Gastrocnemius medialis (tissue), 4 donors: ENCODE data around the gene GNAO1. TPM values are rescaled to one million over a fixed set of nuclear protein-coding genes. Genes with fewer than 3 reads are reported as not detected.

Experiments used
- ATAC-seq, 2 donors: fragments of 150-250 bp; one replicate each; pipeline ENCODE4 v1.9.1; 2016
- DNase-seq, 2 donors: peaks; one replicate each; pipeline ENCODE4 v3.0.0-alpha.2; 2019
- H3K27ac ChIP-seq, 4 donors: fragments of 200-600 bp; sonication (generic); 1 replicate in 1 of 4; 2 replicates in 3 of 4; pipeline ENCODE4 v1.5.1; 2016 to 2018; ENCODE audit warnings: mild to moderate bottlenecking in 2 of 4, moderate library complexity in 1 of 4
- H3K27me3 ChIP-seq, 3 donors: fragments of 200-600 bp; sonication (generic) in 2 of 3; 1 replicate in 1 of 3; 2 replicates in 2 of 3; pipeline versions ENCODE4 v1.5.1 to v1.6.0; 2016 to 2019; ENCODE audit warnings: mild to moderate bottlenecking in 1 of 3, moderate library complexity in 1 of 3
- H3K36me3 ChIP-seq, 2 donors: fragments of 200-600 bp; sonication (generic) in 1 of 2; one replicate each; pipeline ENCODE4 v1.5.1; 2017 to 2018
- H3K4me1 ChIP-seq, 2 donors: fragments of 200-600 bp; sonication (generic) in 1 of 2; one replicate each; pipeline ENCODE4 v1.5.1; 2016 to 2017; ENCODE audit warnings: mild to moderate bottlenecking in 2 of 2
- H3K4me3 ChIP-seq, 4 donors: fragments of 200-600 bp; sonication (generic) in 3 of 4; 1 replicate in 1 of 4; 2 replicates in 3 of 4; pipeline ENCODE4 v1.5.1; 2016 to 2019; ENCODE audit warnings: mild to moderate bottlenecking in 2 of 4
- H3K9me3 ChIP-seq, 3 donors: fragments of 200-600 bp; sonication (generic) in 2 of 3; 1 replicate in 1 of 3; 2 replicates in 2 of 3; pipeline ENCODE4 v1.5.1; 2016 to 2019
- CTCF ChIP-seq, 5 experiments: fragments of 450-650 bp in 3 of 5; fragments of 200-600 bp in 2 of 5; sonication (generic) in 2 of 5; IDR thresholded peaks in 4 of 5; conservative IDR thresholded peaks in 1 of 5; 1 replicate in 4 of 5; 2 replicates in 1 of 5; pipeline ENCODE4 v1.5.1; 2016 to 2019; ENCODE audit warnings: antibody characterized with exemption in 5 of 5, mild to moderate bottlenecking in 3 of 5, moderate library complexity in 3 of 5
- POLR2A ChIP-seq, 2 donors: fragments of 450-650 bp; IDR thresholded peaks; one replicate each; pipeline ENCODE4 v1.6.1; 2017; ENCODE audit warnings: antibody characterized with exemption in 2 of 2, mild to moderate bottlenecking in 2 of 2, moderate library complexity in 2 of 2
- in situ Hi-C, 4 donors: fragments of 200-750 bp; cut with MboI; loops; one replicate each; pipeline versions ENCODE4 v1.15.0 to v1.8.0; 2017; ENCODE audit warnings: low sequenced_read_pairs in 4 of 4
- intact Hi-C: fragments of 100-400 bp; cut with DNase I; formaldehyde crosslinking; loops from one replicate; pipeline ENCODE4 v1.15.1; 2023; ENCODE audit warnings: low total_unique reads
- total RNA-seq, 4 donors: library from RNA; depleted of rRNA; stranded (reverse); fragments of >200 nt; gene quantifications; one replicate each; pipeline versions ENCODE4 v1.1.0 to v1.2.3, GENCODE V29; 2016

GNAO1 gene
- total RNA-seq, 4 donors from 2014 or later: 0.25 to 2.0 (median 0.79) TPM

- Histone ChIP-seq H3K27me3 (no peaks in the 10 kb centered on the region), H3K36me3 (no peaks in the 10 kb centered on the region), H3K27ac (no peak overlapping the region), H3K4me1 (peaks cover 0 to 4% of the 10 kb centered on the region in 2 donors), H3K4me3 (no peak overlapping the region), H3K9me3 (no peaks in the 10 kb centered on the region)
- intact Hi-C loops (no loop called here), in situ Hi-C loops (no loop called here)
- ATAC-seq: no peak
- no peak for DNase-seq
- no peak for TF ChIP-seq POLR2A (IDR thresholded peaks at IDR 0.05)
- TF ChIP-seq CTCF (IDR thresholded peaks at IDR 0.05 in 4 of 5, conservative IDR thresholded peaks at IDR 0.05 in 1 of 5): no peak
Measured at GRCh38 chr16:56259425-56259779, 68.1 kb downstream of the GNAO1 start.

GRCh38 chr16:56260378-56261160 lies 69.3 kb downstream of the GNAO1 start:
- ATAC-seq (no peak), DNase-seq (no peak)
- Histone ChIP-seq H3K9me3 (no peaks in the 10 kb centered on the region), H3K27me3 (no peaks in the 10 kb centered on the region), H3K4me1 (peaks cover 0 to 4% of the 10 kb centered on the region in 2 donors), H3K27ac (no peak overlapping the region), H3K36me3 (no peaks in the 10 kb centered on the region), H3K4me3 (no peak overlapping the region)
- in situ Hi-C loops: no loop called here
- intact Hi-C loops: no loop called here
- TF ChIP-seq POLR2A (IDR thresholded peaks at IDR 0.05): no peak
- no peak for TF ChIP-seq CTCF (IDR thresholded peaks at IDR 0.05 in 4 of 5, conservative IDR thresholded peaks at IDR 0.05 in 1 of 5)

GRCh38 chr16:56261656-56262055 lies 70.4 kb downstream of the GNAO1 start:
- H3K4me1 ChIP-seq: peaks cover 0 to 4% of the 10 kb centered on the region in 2 donors
- no peak for ATAC-seq
- no peak for DNase-seq
- H3K4me3 ChIP-seq: no peak overlapping the region
- intact Hi-C loops (no loop called here), in situ Hi-C loops (no loop called here)
- TF ChIP-seq CTCF (IDR thresholded peaks at IDR 0.05 in 4 of 5, conservative IDR thresholded peaks at IDR 0.05 in 1 of 5) (no peak), POLR2A (IDR thresholded peaks at IDR 0.05) (no peak)
- no peaks in the 10 kb centered on the region for H3K9me3 ChIP-seq
- no peaks in the 10 kb centered on the region for H3K27me3 ChIP-seq
- no peaks in the 10 kb centered on the region for H3K36me3 ChIP-seq
- H3K27ac ChIP-seq: no peak overlapping the region

- in situ Hi-C loops: no loop called here
Measured at GRCh38 chr16:56262148-56262547, 70.9 kb downstream of the GNAO1 start.

More at GRCh38 chr16:56262148-56262547, 70.9 kb downstream of the GNAO1 start:
- Histone ChIP-seq H3K4me3 (no peak overlapping the region), H3K27ac (no peak overlapping the region), H3K36me3 (no peaks in the 10 kb centered on the region), H3K9me3 (no peaks in the 10 kb centered on the region), H3K27me3 (no peaks in the 10 kb centered on the region), H3K4me1 (peaks cover 0 to 4% of the 10 kb centered on the region in 2 donors)
- DNase-seq (no peak), ATAC-seq (no peak)
- TF ChIP-seq CTCF (IDR thresholded peaks at IDR 0.05 in 4 of 5, conservative IDR thresholded peaks at IDR 0.05 in 1 of 5): no peak
- no peak for TF ChIP-seq POLR2A (IDR thresholded peaks at IDR 0.05)
- intact Hi-C loops: no loop called here
